GM19397 (cell line): ENCODE measurements around the gene CHD9.
"Not testable (repeated sequence)": the region's sequence is repeated elsewhere in the genome, so short reads cannot be mapped to it uniquely, and the experiment has no call there.

Experiments used
- ATAC-seq: cut with Tn5 transposase; IDR thresholded peaks from one replicate; pipeline ENCODE4 v1.9.1; 2021; ENCODE audit warnings: mild to moderate bottlenecking, moderate library complexity; ENCODE audit not compliant: unreplicated experiment

The CHD9 gene

GRCh38 chr16:53130159-53131049 is 75.6 kb downstream of the CHD9 start:
- peak; percentile 85 for ATAC-seq

- peak; percentile 1 for ATAC-seq
Observed at GRCh38 chr16:53131050-53131362, 76.2 kb downstream of the CHD9 start.

GRCh38 chr16:53131363-53132071 is 76.7 kb downstream of the CHD9 start:
- ATAC-seq = peak; percentile 15

GRCh38 chr16:53132406-53132805 is 77.6 kb downstream of the CHD9 start:
- no peak for ATAC-seq

GRCh38 chr16:53135329-53135728 is 80.5 kb downstream of the CHD9 start:
- no peak for ATAC-seq

- no peak for ATAC-seq
Observed at GRCh38 chr16:53142823-53143568, 88.2 kb downstream of the CHD9 start.

GRCh38 chr16:53147500-53148065 is 92.8 kb downstream of the CHD9 start:
- no peak for ATAC-seq

- no peak for ATAC-seq
Observed at GRCh38 chr16:53150769-53151168, 96.0 kb downstream of the CHD9 start.

- no peak for ATAC-seq
Observed at GRCh38 chr16:53152329-53152728, 97.5 kb downstream of the CHD9 start.

GRCh38 chr16:53153130-53153529 is 98.3 kb downstream of the CHD9 start:
- no peak for ATAC-seq

- ATAC-seq = no peak
Observed at GRCh38 chr16:53154513-53154912, 99.7 kb downstream of the CHD9 start.

- no peak for ATAC-seq
Observed at GRCh38 chr16:53156516-53156915, 101.7 kb downstream of the CHD9 start.

- no peak for ATAC-seq
Observed at GRCh38 chr16:53159781-53160436, 105.1 kb downstream of the CHD9 start.

- no peak for ATAC-seq
Observed at GRCh38 chr16:53166099-53166498, 111.3 kb downstream of the CHD9 start.

- no peak for ATAC-seq
Observed at GRCh38 chr16:53168744-53169143, 114.0 kb downstream of the CHD9 start.

GRCh38 chr16:53172517-53172916 is 117.7 kb downstream of the CHD9 start:
- ATAC-seq = no peak

- ATAC-seq = no peak
Observed at GRCh38 chr16:53175118-53175517, 120.3 kb downstream of the CHD9 start.

- no peak for ATAC-seq
Observed at GRCh38 chr16:53176434-53176833, 121.6 kb downstream of the CHD9 start.

- no peak for ATAC-seq
Observed at GRCh38 chr16:53183442-53183841, 128.7 kb downstream of the CHD9 start.

GRCh38 chr16:53185741-53186140 is 130.9 kb downstream of the CHD9 start:
- ATAC-seq = not testable (repeated sequence)

GRCh38 chr16:53187775-53188174 is 133.0 kb downstream of the CHD9 start:
- ATAC-seq = no peak
